Inflammatory macrophage (primary cell): ENCODE results near the gene SORCS2.

Experiments used
- DNase-seq, 2 donors: peaks; one replicate each; pipeline ENCODE4 v3.0.0-alpha.2; 2020 to 2022

Gene SORCS2

DNA sequence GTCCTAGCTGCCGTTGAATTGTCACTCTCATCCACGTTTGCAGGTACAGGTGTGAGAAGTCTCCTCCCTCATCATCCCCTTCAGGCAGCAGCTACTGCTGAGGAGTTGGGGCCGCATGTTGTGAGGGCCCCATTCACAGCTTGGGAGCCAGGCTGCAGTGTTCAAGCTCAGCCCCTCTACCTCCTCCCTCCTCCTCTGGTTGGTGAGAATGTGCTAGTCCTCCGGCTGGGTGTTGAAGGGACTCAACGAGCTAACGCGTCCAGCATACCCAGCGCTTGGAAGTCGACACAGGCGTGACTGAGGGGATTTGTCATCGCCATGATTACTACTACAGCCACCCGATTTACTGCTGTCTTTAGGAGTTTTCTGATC lies 324.4 kb downstream of the SORCS2 start:
- no peak for DNase-seq

DNA sequence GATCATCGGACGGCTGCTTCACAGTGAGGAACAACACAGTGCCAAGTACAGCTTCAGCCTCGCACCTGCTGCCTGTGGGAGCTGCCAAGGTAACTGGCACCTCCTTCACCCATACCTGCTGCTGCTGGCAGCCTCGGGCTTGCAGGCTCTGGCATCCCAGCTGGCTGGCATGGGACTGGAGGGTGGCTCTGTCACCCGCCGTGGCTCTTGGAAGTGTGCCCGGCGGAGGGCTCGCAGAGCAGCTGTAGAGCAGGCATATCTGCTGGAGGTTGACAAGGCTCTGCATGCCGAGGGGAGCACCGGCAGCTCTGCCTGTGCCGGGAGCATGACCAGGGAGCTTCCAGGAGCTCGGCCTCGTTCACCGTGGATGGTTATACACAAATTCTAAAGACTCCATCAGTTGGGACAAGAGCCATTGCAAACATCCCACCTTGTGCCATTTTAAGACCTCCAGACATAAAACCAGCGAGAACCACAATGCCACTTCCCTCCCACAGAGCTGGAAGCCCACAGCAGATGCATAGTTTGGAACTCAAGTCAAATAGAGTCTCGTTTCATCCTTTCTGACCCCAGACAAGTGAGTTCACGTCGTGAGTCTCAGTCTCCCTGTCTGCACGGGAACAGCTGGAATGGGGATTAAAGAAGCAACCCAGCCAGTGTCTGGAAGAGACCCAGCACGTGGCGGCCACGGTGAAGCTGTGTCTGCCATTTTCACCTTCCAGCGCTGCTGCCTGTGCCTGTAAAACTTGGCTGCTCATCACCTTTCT lies 326.7 kb downstream of the SORCS2 start:
- DNase-seq = no peak

DNA sequence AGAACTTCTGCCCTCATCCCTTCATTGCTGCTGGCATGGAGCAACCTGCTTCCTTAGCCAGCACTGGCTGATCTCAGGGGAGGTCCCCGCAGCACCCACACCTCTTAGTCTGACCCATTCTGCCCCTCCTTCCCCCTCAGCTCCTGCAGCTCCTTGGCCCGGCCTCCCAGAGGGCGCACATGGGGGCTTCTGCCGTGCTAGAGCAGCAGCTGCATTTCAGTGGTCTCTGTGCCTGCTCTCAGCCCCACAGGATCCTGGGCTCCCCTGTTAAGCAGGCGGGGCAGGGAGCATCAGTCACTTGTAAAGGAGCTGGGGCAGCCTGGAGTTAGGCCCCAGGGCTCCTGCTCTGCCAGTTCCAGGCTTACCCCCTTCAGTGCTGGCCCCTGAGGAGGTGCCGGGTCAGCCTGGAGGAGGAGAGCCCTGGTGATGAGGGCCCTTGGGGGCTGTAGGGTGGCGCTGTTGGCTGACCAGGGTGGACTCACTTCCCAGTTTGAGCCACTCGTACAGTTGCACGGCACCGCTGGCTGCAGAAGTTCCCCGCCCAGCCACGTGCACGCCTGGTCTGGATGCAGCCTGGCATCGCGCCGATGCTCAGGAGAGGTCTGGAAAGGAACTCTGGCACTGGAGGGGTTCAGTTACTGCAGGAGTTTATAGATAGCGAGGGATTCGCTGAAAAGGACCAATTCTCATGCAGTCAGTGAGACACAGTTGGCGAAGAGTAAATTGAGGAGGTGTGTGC lies 327.5 kb downstream of the SORCS2 start:
- no peak for DNase-seq

DNA sequence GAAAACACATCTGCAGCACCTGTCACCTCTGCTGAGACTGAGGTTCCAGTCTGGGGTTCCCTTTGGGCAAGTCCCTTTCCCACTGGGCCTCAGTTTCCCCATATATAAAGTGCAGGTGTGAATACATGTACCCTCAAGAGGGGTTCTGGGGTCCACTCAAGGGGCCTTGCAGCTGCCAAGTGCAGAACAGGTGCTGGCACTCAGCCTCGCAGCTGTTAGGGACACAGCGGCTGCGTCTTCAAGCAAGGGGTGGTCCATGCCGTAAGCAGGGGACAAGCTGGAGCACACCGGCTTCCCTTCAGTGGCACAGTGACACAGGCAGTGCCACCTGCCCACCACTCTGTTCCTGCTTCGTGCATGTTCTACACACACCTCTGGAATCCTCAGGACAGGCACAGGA lies 329.3 kb downstream of the SORCS2 start:
- DNase-seq = no peak

DNA sequence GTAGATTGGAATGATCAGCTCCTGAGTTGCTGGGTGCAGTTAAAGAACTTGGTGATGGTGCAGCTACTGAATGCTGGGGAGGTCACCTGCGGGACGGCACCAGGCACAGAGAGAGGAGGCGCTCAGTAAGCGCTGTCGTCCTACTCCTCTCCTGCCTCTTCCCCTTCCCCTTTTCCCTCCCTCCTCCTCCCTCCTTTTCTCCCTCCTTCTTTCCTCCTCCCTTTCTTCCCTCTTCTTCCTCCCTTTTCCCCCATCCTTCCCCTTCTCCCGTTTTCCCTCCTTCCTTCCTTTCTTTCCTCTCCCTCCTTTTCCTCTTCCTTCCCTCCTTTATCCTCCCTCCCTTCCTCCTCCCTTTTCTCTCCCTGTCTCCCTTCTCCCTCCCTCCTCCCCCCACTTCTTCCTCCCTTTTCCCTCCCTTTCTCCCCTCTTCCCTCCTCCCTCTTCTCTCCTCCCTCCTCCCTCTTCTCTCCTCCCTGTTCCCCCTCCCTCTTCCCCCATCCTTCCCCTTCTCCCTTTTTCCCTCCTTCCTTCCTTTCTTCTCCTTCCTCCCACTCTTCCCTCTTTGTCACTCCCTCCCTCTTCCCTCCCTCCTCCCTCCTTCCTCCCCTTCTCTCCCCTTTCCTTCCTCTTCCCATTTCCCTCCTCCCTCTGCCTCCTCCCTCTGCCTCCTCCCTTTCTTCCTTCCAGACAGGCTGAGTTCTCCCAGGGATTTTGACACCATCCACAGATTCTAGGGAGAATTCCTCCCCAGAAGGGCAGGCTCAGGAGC lies 330.3 kb downstream of the SORCS2 start:
- no peak for DNase-seq

DNA sequence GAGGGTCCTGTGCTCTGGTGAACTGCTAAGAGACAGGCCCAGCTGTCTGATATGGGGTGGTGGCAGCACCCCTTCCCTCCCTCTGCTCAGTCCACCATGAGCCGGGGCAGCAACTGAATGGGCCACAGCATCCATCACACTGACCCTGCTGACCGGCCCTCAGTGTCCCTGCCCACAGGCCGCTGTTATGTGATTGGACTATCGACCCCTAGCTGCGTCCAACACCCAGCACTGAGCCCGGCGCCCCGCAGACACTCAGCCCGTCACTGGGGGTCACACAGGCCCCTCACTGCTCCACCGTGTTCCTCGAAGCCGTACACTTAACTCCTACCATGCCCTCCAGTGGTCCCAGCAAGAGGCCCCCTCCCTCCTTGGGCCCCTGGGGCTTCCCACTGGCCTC lies 331.2 kb downstream of the SORCS2 start:
- no peak for DNase-seq

DNA sequence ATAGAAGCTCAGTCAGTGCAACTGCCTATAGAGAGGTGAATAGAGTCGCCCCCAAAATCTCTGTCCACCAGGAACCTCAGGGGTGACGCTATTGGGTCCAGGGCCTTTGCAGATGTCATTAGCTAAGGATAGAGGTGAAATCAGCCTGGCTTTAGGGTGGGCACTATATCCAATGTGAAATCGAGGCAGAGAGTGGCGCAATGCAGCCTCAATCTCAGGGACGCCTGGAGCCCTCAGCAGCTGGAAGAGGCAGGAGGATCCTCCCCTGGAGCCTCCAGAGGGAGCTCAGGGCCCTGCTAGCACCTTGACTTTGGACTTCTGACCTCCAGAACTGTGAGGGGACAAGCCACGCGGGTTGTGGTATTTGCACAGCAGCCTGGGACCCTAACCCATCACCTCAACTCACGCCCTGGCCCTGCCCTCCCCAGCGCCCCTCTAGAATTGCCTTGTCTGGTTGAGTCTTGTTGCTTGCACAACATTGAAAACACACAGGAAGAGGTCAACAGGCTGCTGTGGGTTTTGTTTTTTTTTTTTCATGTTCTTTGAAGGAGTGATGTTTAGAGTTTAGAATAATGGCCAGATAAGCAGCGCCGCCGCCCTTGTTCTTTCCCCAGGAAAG lies 331.8 kb downstream of the SORCS2 start:
- no peak for DNase-seq

DNA sequence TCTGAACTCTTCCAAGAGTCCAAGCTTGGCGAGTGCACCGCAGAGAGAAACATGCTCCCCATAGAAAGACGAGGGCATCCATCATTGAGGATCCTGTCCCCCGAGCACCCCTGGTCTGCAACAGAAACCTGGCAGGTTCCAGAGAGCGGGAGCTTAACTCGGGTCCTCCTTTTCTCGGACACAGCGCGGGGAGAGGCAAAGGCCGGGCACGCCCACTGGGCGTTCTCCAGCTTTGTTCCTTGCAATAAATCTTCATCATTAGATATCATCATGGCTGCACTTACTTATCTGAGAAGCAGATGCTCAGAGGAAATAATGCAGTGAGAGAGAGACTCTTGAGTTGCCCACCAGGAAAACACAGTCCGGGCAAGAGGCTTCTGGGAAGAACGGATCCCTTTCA lies 332.5 kb downstream of the SORCS2 start:
- DNase-seq = no peak

DNA sequence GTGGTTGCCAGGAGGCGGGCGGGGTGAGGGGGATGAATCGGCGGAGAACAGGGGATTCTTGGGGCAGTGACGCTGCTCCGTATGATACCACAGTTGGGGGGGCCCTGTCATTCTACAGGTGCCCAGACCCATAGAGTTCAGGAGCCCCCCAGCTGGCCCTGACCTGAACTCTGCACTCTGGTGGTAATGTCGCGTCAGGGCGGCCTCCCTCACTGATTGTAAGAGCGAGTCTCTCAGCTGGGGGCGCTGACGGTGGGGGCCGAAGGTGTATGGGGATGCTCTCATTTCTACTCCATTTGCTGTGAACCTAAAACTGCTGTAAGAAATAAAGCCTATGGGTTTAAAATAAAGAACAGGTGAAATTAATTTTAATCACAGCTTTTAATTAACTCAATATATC lies 334.2 kb downstream of the SORCS2 start:
- no peak for DNase-seq

DNA sequence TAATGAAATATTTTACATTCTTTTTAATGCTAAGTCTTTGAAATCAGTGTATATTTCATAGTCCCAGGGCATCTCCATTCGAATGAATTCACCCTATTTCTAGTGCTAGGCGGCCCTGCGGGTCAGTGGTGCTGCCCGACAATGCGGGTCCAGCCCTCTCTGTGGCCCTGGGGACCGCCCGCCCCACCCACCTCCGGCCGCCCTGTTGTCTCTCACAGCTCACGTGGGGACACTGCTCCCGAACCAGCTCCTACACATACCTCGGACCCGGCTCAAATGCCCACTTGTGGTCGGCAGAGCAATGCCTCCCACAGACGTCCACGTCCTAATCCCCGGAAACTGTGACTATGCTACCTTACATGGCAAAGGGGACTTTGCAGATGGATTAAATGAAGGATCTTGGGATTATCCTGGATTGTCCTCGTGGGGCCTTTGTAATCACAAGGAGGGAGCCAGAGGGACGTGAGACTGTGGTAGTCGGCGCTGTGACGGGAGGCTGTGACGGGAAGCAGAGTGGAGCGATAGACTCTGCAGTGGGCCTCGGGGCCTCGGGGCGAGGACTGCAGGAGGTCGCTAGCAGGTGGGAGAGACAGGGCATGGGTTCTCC lies 334.7 kb downstream of the SORCS2 start:
- DNase-seq = no peak

DNA sequence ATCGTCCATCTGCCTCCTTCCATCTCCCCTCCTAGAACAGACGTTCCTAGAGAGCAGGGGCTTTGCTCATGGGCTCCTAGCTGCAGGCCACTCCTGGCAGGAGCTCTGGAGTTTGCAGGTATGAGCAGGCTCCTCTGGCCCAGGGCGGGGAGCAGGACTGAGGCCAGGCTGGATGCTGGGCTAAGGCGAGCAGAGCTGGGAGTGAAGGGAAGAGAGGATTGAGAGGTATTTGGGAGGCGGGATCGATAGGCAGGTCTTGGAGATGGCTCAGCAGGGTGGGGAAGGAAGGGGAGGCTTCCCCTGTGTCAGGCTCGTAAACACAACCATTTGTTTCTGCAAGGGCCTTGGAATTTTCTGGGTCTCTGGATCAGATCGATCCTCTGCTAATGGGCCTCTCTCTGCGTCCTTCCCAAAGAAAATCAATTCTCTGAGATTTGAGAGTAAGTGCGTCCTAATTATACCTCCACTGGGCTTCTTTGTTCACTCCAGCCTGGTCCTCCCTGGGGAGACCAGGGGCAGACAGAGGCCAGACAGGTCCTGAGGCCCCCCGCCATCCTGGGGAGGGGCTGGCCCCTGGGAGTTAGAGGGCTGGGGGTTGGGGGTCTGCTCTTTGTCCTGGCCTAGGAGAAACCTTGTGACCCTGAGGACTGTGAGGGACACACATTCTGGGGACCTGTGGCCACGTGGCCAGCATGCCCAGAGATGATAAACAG lies 337.2 kb downstream of the SORCS2 start:
- DNase-seq = no peak

DNA sequence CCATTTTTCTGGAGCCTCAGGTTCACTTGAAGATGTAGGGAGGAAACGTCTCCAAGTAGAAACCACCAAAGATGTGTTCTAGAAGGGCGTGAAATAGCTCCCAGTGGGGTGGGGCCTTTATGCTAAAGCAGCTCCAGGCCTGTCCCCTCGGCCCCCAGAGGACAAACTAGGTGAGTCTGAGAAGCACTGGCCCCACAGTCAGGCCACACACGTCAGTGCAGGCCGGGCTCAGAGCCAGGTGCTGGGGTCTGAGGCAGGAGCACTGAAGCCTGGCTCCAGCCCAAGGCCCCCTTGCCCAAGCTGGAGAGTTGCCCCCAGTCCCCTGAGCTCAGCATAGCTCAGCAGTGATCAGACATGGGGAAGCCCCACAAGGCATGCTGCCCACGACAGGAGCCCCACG lies 337.7 kb downstream of the SORCS2 start:
- DNase-seq = no peak

DNA sequence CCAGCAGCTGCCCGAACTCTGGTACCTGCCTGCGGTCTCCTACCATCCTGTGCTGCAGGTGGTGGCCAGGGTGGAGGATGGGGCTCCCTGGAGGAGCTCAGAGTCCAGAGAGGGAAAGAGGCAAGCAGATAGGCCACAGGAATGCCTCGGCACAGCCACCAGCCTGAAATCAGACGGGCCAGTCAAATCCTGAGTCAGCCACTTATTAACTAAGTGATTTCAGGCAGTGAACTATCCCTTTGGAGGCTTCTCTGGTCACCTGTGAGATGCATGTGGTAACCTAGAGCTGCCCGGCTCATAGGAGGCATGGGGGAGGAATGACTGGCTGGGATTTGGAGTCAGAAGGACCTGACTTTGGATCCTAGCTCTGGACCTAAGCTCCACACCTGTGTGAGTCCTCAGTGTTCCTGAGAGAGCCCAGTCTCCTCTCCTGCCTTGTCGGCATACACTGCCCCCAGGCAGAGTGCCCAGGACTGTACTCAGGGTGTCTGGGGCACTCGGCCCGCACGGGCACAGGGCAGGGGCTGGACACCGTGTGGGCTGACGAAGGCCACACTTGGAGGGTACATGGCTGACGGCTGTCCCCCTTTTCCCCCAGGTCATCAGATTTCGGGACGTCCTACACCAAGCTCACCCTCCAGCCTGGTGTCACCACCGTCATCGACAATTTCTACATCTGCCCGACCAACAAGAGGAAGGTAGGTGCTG lies 338.7 kb downstream of the SORCS2 start:
- no peak for DNase-seq

DNA sequence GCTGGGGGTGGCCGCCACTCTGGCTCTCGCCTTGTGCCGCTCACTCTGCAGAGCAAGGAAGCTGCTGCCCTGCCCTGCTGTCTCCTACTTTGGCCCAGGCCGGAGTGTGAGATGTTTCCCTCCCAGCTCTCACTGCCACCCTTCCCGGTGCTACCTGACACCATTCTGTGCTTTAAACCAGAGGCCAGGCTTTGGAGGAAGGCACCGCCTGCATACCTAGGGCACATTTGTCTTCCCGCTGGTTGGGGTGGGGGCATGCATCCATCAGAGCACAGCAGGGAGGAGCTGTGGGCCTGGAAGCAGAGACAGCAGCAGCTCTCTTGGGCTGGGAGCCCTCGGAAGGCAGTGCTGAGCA lies 339.3 kb downstream of the SORCS2 start:
- no peak for DNase-seq

DNA sequence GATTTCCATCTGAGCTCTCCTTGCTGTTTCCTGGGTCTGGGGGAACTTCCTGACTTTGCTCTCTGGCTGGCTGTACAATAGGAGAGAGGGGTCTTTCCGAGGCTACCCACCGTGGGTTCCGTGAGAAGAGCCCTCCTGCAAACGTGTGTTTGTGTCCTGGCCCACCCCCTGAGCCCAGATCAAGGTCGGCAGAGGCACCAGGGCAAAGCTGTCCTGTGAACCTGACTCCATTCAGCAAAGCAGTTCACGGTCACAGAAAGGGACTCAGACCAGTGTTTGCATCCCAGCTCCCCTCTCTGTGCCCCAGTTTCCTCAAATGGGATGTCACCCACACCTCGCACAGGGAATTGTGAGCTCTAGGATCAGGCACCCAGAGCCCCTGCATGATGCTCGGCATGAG lies 339.7 kb downstream of the SORCS2 start:
- no peak for DNase-seq

DNA sequence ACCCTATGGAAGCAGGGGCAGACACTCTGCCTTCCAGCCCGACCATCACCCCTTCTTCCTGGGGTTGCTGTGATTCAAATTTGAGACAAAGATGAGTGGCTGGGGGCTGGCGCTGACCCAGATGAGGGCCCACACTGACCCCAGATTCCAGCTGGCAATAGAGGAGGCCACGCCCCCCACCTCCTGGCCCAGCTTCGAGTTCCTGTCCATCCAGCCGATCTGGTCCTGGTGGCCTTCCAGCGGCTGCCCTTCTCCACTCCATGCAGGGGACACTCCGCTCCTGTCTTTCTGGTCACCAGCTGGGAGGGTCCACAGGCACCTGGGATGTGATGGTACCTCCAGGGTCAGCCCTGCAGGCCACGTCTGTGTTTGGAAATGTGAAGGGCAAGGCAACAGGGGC lies 340.9 kb downstream of the SORCS2 start:
- DNase-seq = no peak

DNA sequence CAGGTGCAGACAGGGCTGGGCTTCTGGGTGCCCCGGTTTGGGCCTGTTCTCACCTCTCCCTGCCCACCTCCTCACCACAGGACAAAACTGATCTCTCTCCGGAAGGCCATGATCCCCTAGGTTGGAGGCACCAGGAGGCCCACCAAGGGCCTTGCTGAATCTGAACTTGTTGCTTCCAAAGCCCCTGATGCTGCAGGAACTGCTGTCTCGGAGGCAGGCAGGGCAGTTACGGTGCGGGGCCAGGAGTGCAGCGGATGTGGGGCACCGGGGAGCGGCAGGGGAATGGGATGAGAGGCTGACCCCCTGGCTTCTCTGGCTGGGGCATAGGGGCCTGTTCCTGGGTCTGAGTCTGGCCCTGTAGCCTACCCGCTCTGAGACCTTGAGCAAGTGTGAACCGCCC lies 342.8 kb downstream of the SORCS2 start:
- DNase-seq = no peak

DNA sequence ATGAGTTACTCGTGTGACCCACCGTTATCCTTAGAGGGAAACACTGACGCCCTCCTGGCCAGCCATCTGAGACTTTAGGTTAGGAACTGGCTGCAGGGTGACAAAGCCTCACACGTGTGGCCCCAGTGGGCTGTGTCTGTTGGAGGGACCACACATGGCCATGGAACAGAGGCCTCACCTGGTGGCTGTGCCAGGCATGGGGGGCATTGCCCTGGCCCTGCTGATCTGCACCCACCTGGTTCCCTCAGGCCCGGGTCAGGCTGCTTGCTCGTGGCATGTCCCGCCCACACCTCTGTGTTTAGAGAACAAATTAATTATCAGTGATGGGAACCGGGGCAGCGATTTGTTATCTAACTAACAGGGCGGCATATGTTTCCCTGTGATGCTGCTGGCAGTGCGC lies 343.3 kb downstream of the SORCS2 start:
- no peak for DNase-seq

DNA sequence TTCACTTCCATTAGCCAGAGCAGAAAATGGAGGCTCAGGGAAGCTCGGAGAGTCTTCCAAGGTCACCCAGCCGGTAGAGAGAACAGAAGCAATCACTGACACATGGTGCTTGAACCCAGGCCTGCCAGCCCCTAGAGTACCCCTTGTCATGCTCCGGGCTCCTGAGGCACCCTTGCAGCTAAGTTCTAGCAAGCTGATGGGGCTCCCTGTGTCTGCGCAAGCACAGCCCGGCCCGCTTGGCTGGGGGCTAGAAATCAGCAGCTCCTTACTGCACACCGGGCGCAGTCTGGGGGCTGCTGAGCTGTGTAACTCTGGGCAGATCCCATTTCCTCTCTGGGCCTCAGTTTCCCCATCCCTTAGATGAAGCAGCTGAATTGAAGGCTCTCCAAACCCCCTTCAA lies 344.5 kb downstream of the SORCS2 start:
- DNase-seq = no peak

DNA sequence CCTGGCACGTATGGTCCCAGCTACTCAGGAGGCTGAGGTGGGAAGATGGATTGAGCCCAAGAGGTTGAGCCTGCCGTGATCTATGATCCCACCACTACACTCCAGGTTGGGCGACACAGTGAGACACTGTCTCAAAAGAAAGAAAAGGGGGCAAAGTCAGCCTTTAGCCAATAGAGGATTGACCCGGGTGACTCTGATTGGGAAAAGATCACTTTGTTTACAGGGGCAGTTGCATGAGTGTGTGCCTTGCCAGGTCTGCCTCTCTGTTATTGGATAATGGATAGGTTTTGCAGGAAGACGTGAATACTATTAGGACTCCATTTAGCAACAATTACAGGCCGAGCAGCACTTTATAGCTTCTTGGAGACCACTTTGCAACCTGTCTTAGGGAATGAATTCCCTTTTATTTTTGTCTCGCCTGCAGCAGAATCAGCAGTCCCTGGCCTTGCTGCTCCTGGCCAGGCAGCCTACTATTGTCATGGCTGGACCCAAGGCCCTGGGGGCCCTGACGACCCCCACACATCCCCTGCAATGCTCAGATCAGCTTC lies 345.6 kb downstream of the SORCS2 start:
- no peak for DNase-seq

DNA sequence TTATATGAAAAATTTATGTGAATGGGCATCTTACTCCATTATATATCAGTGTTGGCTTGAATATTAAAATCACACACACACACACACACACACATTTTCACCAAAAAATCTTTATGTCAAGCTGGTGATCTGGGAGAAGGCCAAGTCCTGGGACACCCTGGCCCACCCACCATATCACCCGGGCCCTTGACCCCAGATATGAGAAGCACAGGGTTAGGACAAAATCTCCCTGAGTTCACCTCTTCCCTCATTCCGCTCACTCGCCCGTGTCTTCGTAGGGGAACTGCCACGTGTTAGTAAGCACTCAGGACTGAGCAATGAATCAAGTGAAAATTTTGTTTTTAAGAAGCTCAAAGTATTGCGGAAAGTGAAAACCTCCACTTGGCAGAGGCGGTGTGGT lies 346.2 kb downstream of the SORCS2 start:
- DNase-seq = no peak
